Mesodermal cell (in vitro differentiated cells): Measurements from ENCODE around the gene NDUFC2.
A peak's percentile ranks its signal among the peaks of the same experiment; 100 is the strongest.

Source experiments
- H3K27ac ChIP-seq: 2 replicates; pipeline ENCODE4 v1.7.0; 2013; ENCODE audit warnings: mild to moderate bottlenecking, low read depth, low read length, moderate library complexity; ENCODE audit not compliant: severe bottlenecking
- H3K36me3 ChIP-seq: 2 replicates; pipeline ENCODE4 v1.7.1; 2013; ENCODE audit warnings: mild to moderate bottlenecking, low read length, moderate library complexity; ENCODE audit not compliant: control insufficient read depth, insufficient read depth
- H3K4me1 ChIP-seq: one replicate; pipeline ENCODE4 v1.7.1; 2013; ENCODE audit warnings: mild to moderate bottlenecking, low read length; ENCODE audit not compliant: insufficient read depth, control insufficient read depth, poor library complexity, severe bottlenecking
- H3K4me3 ChIP-seq: 2 replicates; pipeline ENCODE4 v1.7.0; 2013; ENCODE audit warnings: low read length, control low read depth, mild to moderate bottlenecking; ENCODE audit not compliant: insufficient read depth, poor library complexity, severe bottlenecking; ENCODE audit errors: extremely low read depth
- H3K9me3 ChIP-seq: 2 replicates; pipeline ENCODE4 v1.7.1; 2013; ENCODE audit warnings: mild to moderate bottlenecking, low read length, moderate library complexity; ENCODE audit not compliant: control insufficient read depth
- WGBS, 2 experiments: methylation state at CpG; one replicate each; pipeline ENCODE4 v1.1.5; 2013; ENCODE audit warnings: missing lambda C conversion rate in 2 of 2; ENCODE audit not compliant: insufficient coverage in 2 of 2; 5-methylcytosine and 5-hydroxymethylcytosine counted together

Gene NDUFC2

DNA sequence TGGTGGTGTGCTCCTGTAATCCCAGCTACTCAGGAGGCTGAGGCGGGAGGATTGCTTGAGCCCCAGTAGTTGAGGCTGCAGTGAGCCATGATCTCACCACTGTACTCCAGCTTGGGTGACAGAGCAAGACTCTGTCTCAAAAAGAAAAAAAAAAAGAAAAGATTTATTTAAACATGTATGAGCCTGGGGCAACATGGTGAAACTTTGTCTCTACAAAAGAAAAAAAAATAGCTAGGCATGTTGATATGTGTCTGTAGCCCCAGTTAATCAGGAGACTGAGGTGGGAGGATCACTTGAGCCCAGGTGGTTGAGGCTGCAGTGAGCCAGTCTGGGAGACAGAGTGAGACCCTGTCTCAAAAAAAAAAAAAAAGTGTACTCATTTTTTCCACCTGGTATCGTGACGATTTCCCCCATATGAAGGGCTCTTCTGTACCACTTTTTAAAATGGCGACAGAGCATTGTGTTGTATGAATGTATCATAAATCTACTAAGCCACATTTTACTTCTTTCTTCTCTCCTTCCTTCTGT lies 40.2 kb downstream of the NDUFC2 start:
- Histone ChIP-seq H3K9me3 (no peaks in the 10 kb centered on the region), H3K4me3 (no peak overlapping the region), H3K4me1 (peaks cover 14% of the 10 kb centered on the region), H3K36me3 (no peaks in the 10 kb centered on the region), H3K27ac (peak overlapping the region; percentile 90)
- 100% methylated on average over 1 of the region's 4 CpGs; no CpG with 5 or more reads in 1 of the 2 experiments for WGBS, 2 experiments

DNA sequence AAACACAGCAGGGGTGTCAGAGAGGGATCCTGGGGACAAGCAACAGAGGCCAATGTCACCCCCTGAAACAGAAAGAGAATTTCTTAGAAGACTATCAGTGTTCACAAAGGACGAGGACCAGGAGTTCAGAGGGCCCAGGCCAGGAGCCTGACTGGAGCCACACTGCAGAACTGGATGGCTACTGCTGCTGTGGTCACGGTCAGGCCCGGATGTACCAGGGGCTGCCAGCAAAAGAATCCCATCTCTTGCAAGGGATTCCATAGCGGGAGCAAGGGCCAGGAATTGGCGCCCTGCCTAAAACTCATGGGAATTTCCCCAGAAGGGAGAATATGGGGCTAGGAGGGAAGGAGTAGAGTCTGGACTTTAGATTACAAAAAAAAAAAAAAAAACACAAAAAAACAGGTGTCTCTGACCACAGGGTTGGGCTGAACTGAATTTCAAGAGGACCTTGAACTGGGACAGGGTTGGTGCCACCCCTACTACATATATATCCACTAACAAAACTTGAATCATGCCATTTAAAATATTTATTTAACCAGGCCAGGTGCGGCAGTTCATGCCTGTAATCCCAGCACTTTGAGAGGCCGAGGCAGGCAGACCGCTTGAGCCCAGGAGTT lies 40.9 kb downstream of the NDUFC2 start:
- H3K4me1 ChIP-seq, result peaks cover 14% of the 10 kb centered on the region
- H3K4me3 ChIP-seq, result no peak overlapping the region
- WGBS, 2 experiments, result 98 to 100% methylated on average over 3 to 4 of the region's 8 CpGs
- no peaks in the 10 kb centered on the region for H3K9me3 ChIP-seq
- no peaks in the 10 kb centered on the region for H3K36me3 ChIP-seq
- no peak overlapping the region for H3K27ac ChIP-seq

DNA sequence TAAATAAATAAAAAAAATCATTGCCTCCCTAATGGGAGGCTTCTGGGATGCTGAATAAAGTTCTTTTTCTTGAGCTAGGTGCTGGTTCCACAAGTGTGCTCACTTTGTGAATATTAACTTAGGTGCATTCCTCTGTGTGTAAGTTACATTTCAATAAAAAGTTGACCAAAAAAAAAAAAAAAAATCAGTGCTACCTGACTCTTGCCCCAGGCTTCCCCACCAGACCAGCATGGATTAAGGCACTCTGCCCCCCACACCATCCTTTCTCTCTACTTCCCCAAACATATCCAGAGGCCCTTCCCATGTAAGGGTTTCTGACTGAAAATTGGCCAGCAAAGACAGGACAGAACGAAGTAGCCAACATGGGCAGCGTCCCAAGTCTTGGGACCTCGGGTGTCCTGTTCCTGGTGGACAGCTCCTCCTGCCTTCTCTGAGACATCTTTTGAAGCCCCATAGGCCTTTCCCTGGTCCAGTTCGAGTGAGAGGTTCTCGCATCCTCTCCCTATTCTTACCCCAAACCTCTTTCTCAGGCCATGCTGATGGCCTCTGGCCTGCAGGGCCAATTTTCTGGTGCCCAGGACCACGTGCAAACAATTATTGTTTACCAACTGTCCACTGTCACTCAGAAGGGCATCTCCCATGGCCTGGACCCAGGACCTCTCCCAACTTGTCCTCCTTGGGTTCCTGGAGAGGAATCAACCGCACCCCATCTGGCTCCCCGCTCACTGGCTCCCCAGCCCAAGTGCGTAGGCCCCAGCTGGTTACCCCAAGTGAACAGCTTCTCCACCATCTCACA lies 41.6 kb downstream of the NDUFC2 start:
- no peaks in the 10 kb centered on the region for H3K36me3 ChIP-seq
- WGBS, 2 experiments, result 88 to 94% methylated on average over 8 to 9 of the region's 9 CpGs
- H3K9me3 ChIP-seq, result no peaks in the 10 kb centered on the region
- no peak overlapping the region for H3K4me3 ChIP-seq
- H3K27ac ChIP-seq, result no peak overlapping the region
- H3K4me1 ChIP-seq, result peaks cover 14% of the 10 kb centered on the region

DNA sequence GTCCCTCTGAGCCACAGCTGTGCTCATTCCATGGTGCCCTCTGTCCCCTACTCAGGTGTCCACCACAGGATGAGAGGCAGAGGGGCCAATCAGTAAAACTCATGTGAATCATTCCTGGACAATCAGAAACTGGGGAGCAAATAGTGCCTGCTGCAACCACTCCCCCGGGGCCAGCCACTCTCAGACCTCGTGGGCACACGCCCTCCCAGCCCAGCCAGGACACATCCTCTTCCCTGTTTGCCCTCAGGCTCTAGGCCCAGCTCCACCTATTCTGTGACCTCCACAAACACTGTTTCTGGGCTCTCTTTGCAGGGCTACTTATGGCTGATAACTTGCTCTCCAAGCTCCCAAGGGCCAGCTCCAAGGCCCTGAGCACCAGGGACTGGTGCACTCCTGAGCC lies 42.6 kb downstream of the NDUFC2 start:
- H3K9me3 ChIP-seq, result no peaks in the 10 kb centered on the region
- 86 to 93% methylated on average over 3 of the region's 3 CpGs for whole genome bisulfite sequencing, 2 experiments
- H3K4me3 ChIP-seq, result no peak overlapping the region
- H3K36me3 ChIP-seq, result no peaks in the 10 kb centered on the region
- H3K4me1 ChIP-seq, result peaks cover 14% of the 10 kb centered on the region
- H3K27ac ChIP-seq, result no peak overlapping the region

DNA sequence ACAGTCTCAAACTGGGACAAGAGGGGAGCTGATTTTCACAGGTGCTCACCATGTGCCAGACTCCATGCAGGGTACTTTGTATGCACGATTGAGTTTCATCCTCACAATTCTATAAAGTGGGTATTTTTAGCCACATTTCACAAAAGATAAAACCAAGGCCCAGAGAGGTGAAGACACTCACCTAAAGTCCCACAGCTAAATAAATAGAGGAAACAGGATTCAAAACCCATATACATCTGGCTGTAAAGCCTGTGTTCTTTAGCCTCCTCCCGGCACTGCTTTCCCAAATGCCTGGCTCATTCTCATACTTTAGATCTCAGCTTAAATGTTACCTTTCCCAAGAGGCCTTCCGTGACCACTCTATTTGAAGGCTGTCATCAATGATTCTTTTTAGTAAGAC lies 43.3 kb downstream of the NDUFC2 start:
- Histone ChIP-seq H3K4me1 (peaks cover 14% of the 10 kb centered on the region), H3K9me3 (no peaks in the 10 kb centered on the region), H3K36me3 (no peaks in the 10 kb centered on the region), H3K4me3 (no peak overlapping the region), H3K27ac (no peak overlapping the region)
- 96% methylated on average over 2 of the region's 3 CpGs for WGBS, 2 experiments

DNA sequence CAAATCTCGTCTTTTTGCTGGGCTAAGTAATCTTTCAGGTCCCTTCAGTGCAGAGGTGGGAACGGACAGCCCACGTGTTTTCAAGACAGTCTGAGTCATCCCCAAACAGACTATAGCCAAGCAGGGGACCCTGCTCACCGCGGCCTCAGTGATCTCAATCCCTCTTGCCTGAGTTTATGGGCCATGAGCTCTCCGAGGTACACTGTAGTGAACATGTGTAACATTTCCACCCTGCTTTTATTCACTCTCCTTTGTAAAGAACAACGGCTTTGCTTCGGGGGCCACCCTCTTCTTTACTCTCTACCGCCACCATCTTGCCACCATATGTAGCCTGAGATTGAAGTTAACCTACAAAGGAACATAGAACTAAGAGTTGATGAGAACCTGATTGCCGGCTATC lies 45.0 kb downstream of the NDUFC2 start:
- Histone ChIP-seq H3K9me3 (no peaks in the 10 kb centered on the region), H3K4me1 (peaks cover 10% of the 10 kb centered on the region)
- 75 to 80% methylated on average over 9 to 10 of the region's 10 CpGs for WGBS, 2 experiments

DNA sequence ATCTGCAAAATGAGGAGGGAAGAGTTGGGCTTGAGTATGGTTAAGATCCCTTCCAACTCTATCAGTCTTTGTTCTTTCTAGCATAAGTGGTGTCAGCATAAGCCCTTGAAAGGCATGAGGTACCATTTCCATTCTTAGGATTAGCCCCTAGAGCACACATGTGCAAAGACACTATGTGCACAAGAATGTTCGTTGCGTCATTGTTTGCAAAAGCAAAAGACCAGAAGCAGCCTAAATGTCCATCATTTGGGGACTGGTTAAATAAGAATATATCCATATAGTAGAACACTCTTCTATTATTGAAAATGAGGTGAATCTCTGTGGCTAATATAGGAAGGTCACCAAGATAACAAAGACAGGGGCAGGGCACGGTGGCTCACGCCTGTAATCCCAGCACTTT lies 46.6 kb downstream of the NDUFC2 start:
- H3K4me3 ChIP-seq, result no peak overlapping the region
- no peak overlapping the region for H3K27ac ChIP-seq
- 85 to 92% methylated on average over 2 of the region's 4 CpGs for WGBS, 2 experiments
- H3K9me3 ChIP-seq, result no peaks in the 10 kb centered on the region
- H3K36me3 ChIP-seq, result no peaks in the 10 kb centered on the region
- H3K4me1 ChIP-seq, result peaks cover 7% of the 10 kb centered on the region

More for the DNA sequence above, 45.0 kb downstream of the NDUFC2 start:
- H3K36me3 ChIP-seq, result no peaks in the 10 kb centered on the region
- H3K4me3 ChIP-seq, result no peak overlapping the region
- no peak overlapping the region for H3K27ac ChIP-seq

DNA sequence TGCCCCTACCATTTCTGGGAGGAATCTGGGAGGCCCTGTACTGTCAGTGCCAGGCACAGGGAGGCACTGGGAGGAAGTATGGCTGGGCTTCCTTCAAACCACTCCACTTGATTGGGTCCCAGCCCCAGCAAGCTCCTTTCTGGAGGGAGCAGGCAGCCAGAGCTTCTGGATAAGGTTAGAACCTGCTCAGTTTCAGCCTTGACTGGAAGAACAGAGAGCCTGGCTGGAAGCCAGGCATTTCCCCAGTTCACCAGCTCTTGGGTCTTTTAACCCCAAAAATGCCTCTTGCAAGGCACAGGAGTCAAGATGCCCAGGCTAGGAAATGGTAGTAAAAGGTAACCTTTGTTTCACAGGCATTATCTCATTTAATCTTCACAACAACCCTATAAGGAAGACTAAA lies 47.6 kb downstream of the NDUFC2 start:
- Histone ChIP-seq H3K4me3 (no peak overlapping the region), H3K4me1 (peaks cover 7% of the 10 kb centered on the region), H3K36me3 (no peaks in the 10 kb centered on the region), H3K9me3 (no peaks in the 10 kb centered on the region), H3K27ac (no peak overlapping the region)

DNA sequence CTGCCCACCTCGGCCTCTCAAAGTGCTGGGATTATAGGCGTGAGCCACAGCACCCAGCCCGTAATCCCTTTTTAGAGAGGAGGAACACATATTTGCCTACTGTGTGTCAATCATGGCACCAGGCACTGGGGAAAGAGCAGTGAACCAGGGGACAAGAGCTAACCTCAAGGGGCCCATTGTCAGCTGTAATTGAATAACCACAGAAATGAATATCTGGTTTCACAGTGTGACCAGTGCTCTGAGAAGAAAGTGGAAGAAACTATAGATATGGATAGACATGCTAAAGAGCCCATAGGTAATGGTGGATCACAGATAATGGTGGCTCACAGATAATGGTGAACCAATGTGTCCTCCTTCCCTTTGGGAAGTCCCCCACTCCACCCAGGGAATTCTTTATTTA lies 48.0 kb downstream of the NDUFC2 start:
- H3K36me3 ChIP-seq, result no peaks in the 10 kb centered on the region
- H3K4me1 ChIP-seq, result peaks cover 7% of the 10 kb centered on the region
- H3K4me3 ChIP-seq, result no peak overlapping the region
- no peaks in the 10 kb centered on the region for H3K9me3 ChIP-seq
- H3K27ac ChIP-seq, result no peak overlapping the region
- WGBS, 2 experiments, result 95 to 100% methylated on average over 3 of the region's 3 CpGs

DNA sequence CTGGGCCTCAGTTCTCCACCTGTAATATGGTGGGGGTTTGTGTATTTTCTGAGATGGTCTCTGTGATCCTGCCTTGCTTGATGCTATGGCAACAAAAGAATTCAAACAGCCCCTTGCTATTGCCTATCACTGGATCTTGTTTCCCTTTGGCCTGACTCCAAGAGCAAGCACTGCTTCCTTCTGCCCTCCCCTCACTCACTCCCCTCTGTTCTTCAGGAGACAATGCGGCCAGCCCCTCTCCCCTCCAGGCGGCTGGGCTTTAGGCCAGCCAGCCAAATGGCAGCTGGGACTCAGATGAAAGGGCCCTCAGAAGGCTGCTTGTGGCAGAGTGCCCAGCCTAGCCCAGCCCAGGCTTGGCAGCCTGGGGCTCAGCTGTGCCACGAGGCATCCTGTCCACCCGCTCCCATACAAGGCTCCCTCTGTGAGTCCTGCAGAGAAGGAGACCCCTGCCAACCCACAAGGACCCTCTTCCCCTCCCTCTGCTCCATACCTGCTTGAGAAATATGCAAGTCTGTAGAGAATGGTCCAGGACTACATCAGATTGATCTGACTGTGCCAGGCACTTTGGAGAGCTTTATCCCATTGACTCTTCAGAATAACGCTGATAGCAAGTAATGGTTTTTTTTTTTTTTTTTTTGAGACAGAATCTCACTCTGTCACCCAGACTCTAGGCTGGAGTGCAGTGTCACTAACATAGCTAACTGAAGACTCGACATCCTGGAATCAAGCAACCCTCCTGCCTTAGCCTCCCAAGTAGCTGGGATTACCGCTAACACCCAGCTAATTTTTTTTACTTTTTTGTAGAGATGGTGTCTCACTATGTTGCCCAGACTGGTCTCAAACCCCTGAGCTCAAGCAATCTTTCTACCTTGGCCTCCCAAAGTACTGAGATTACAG lies 49.0 kb downstream of the NDUFC2 start:
- Histone ChIP-seq H3K4me3 (no peak overlapping the region), H3K27ac (peak overlapping the region; percentile 23), H3K4me1 (peaks cover 7% of the 10 kb centered on the region), H3K36me3 (no peaks in the 10 kb centered on the region), H3K9me3 (no peaks in the 10 kb centered on the region)
- 71 to 100% methylated on average over 1 to 5 of the region's 7 CpGs for WGBS, 2 experiments
